ENCODE measurements around the gene SLC2A4RG.

The SLC2A4RG gene

DNA sequence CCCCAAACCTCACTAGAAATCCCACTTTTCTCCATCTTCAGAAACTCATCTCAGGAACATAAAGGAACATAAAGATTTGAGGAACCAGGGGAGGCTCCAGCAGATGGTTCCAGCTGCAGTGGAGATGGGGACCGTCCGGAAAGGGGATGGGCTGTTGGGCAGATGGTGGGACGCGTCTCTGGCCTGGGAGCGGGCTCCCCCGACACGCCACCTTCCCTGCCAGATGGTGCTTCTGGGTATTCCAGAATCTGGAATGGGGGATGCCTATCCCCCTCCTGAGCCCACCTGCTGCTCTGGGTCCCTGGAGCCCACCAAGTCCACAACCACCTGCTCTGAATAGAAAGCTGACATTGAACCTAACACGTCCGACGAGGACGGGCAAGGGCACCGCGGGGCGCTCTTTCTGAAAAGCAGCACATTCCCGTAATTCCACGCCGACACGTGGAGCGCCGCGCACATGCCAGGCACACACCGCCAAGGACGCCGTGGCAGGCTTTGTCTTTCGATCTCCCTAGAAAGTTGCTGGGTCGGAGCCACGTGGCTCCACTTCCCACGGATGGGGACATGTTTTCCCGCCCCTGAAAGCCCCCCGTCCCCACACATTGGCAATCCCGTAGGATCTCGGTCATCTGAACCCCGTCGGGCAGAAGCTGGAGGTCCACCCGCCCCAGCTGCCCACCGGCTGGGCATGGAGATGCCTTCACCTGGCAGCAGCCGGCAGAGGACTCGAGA is 27.3 kb downstream of the SLC2A4RG start:
- no peak overlapping the region for H3K9ac ChIP-seq (ENCODE audit: low read length in 2 of 2)
- peaks cover 0 to 2% of the 10 kb centered on the region in 2 donors for H3K36me3 ChIP-seq (ENCODE audit: control insufficient read depth in 2 of 2, insufficient read depth in 2 of 2, low read length in 2 of 2)
- H3K9me3 ChIP-seq (ENCODE audit: control insufficient read depth in 2 of 2, low read length in 2 of 2) = no peaks in the 10 kb centered on the region
- no peaks in the 10 kb centered on the region for H3K27me3 ChIP-seq (ENCODE audit: control insufficient read depth in 1 of 2, insufficient read depth in 2 of 2, low read length in 2 of 2)
- no peak overlapping the region for H3K27ac ChIP-seq (ENCODE audit: low read length)
- H3K4me3 ChIP-seq (ENCODE audit: low read length in 2 of 2) = no peak overlapping the region
- H3K4me1 ChIP-seq (ENCODE audit: control insufficient read depth, insufficient read depth, low read length) = no peaks in the 10 kb centered on the region

GRCh38 chr20:63767456-63767855 is 27.9 kb downstream of the SLC2A4RG start:
- Histone ChIP-seq H3K4me3 (ENCODE audit: low read length in 2 of 2) (no peak overlapping the region), H3K36me3 (ENCODE audit: control insufficient read depth in 2 of 2, insufficient read depth in 2 of 2, low read length in 2 of 2) (peaks cover 0 to 2% of the 10 kb centered on the region in 2 donors), H3K27ac (ENCODE audit: low read length) (no peak overlapping the region), H3K4me1 (ENCODE audit: control insufficient read depth, insufficient read depth, low read length) (no peaks in the 10 kb centered on the region), H3K9ac (ENCODE audit: low read length in 2 of 2) (no peak overlapping the region), H3K9me3 (ENCODE audit: control insufficient read depth in 2 of 2, low read length in 2 of 2) (no peaks in the 10 kb centered on the region), H3K27me3 (ENCODE audit: control insufficient read depth in 1 of 2, insufficient read depth in 2 of 2, low read length in 2 of 2) (no peaks in the 10 kb centered on the region)

DNA sequence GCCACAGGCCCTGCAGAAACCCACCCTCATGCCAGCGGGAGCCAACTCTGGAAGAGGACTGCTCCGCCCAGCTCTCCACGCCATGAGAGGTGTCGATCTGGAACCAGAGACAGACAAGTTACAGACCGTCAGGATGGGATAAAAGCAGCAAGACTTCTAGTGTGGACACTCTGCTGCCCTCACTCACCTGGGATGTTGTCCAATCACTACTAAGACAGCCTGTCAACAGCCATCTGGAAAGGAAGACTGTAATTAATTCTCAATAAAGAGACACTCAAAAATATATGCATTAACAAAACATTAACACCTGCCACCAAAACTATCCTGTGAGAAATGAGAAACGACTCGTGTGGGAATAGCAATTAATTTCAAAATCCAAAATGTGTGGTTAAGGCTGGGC is 28.3 kb downstream of the SLC2A4RG start:
- Histone ChIP-seq H3K9ac (ENCODE audit: low read length in 2 of 2) (no peak overlapping the region), H3K27ac (ENCODE audit: low read length) (no peak overlapping the region), H3K4me1 (ENCODE audit: control insufficient read depth, insufficient read depth, low read length) (no peaks in the 10 kb centered on the region), H3K9me3 (ENCODE audit: control insufficient read depth in 2 of 2, low read length in 2 of 2) (no peaks in the 10 kb centered on the region), H3K27me3 (ENCODE audit: control insufficient read depth in 1 of 2, insufficient read depth in 2 of 2, low read length in 2 of 2) (no peaks in the 10 kb centered on the region), H3K4me3 (ENCODE audit: low read length in 2 of 2) (no peak overlapping the region), H3K36me3 (ENCODE audit: control insufficient read depth in 2 of 2, insufficient read depth in 2 of 2, low read length in 2 of 2) (peaks cover 0 to 2% of the 10 kb centered on the region in 2 donors)

DNA sequence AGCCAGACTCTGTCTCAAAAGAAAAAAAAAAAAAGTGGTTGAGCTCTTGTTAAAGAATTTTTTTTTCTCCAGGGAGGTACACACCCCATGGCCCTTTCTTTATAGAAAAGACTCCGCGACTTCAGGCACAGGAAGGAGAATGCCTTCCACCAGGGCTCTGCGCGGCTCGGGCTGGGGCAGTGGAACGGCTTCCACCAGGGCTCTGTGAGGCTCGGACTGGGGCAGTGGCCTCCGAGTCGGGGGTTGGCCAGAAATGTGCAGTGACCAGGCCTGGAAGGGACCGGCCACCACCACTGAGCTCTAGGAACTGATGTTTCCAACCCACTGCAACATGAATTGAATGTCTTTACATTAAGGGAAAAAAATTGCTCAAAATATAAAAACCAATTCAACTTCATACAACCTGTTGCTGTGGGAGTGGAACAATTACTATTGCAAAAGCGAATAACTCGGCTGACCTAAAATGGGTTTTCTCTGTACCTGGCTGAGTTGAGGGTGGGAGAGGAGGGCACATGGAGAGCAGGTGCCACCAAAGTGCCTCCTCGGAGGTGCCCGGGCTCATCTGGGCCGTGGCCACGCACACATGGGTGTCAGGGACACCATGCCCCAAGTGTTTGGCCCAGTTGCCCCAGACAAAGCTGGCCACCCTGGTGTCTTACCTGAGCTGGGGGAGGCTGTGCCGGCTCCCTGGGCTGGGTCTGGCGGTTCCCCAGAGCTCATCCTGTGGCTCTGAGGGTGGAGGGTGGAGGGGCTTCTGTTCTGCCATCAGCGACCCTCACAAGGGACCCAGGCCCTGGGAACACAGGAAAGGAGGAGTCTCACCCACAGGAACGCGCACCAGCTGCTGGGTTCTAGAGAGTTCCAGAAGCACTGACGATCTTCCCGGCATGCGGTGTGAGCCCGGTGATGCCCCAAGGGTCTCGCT is 29.3 kb downstream of the SLC2A4RG start:
- H3K9me3 ChIP-seq (ENCODE audit: control insufficient read depth in 2 of 2, low read length in 2 of 2) = no peaks in the 10 kb centered on the region

DNA sequence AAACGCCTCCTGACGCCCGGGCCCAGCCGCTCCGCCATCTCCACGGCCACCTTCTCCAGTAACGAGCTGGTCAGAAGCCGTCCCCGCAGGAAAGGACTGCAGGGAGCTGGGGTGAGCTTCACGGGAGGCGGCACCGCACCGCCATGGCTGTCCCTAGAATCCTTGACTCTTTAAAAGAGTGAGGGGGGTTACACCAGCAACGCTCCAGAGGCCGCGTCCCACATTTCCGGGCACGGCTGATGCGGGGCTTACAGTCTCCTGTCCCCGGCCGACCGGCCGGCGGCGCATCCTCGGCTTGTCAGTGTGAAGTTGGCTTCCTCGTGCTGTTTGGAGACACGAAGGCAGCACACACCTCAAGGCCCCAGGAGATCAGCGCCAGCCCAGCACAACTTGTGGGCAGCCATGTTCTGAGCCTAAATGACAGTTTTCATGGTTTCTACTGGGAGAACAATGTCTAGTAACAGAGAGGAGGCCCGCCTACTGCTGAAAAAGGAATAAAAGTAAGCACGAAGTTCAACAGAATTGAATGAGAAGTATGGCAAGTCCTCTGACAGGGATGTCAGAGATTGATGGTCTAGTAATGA is 30.4 kb downstream of the SLC2A4RG start:
- peaks cover 0 to 6% of the 10 kb centered on the region in 2 donors for H3K27me3 ChIP-seq (ENCODE audit: control insufficient read depth in 1 of 2, insufficient read depth in 2 of 2, low read length in 2 of 2)
- no peaks in the 10 kb centered on the region for H3K4me1 ChIP-seq (ENCODE audit: control insufficient read depth, insufficient read depth, low read length)
- H3K9ac ChIP-seq (ENCODE audit: low read length in 2 of 2) = no peak overlapping the region
- H3K36me3 ChIP-seq (ENCODE audit: control insufficient read depth in 2 of 2, insufficient read depth in 2 of 2, low read length in 2 of 2) = peaks cover 0 to 2% of the 10 kb centered on the region in 2 donors
- no peaks in the 10 kb centered on the region for H3K9me3 ChIP-seq (ENCODE audit: control insufficient read depth in 2 of 2, low read length in 2 of 2)
- no peak overlapping the region for H3K4me3 ChIP-seq (ENCODE audit: low read length in 2 of 2)
- H3K27ac ChIP-seq (ENCODE audit: low read length) = no peak overlapping the region

More for the DNA sequence above, 29.3 kb downstream of the SLC2A4RG start:
- Histone ChIP-seq H3K36me3 (ENCODE audit: control insufficient read depth in 2 of 2, insufficient read depth in 2 of 2, low read length in 2 of 2) (peaks cover 0 to 2% of the 10 kb centered on the region in 2 donors), H3K9ac (ENCODE audit: low read length in 2 of 2) (no peak overlapping the region), H3K4me3 (ENCODE audit: low read length in 2 of 2) (no peak overlapping the region), H3K27ac (ENCODE audit: low read length) (no peak overlapping the region), H3K4me1 (ENCODE audit: control insufficient read depth, insufficient read depth, low read length) (no peaks in the 10 kb centered on the region), H3K27me3 (ENCODE audit: control insufficient read depth in 1 of 2, insufficient read depth in 2 of 2, low read length in 2 of 2) (peaks cover 0 to 6% of the 10 kb centered on the region in 2 donors)

DNA sequence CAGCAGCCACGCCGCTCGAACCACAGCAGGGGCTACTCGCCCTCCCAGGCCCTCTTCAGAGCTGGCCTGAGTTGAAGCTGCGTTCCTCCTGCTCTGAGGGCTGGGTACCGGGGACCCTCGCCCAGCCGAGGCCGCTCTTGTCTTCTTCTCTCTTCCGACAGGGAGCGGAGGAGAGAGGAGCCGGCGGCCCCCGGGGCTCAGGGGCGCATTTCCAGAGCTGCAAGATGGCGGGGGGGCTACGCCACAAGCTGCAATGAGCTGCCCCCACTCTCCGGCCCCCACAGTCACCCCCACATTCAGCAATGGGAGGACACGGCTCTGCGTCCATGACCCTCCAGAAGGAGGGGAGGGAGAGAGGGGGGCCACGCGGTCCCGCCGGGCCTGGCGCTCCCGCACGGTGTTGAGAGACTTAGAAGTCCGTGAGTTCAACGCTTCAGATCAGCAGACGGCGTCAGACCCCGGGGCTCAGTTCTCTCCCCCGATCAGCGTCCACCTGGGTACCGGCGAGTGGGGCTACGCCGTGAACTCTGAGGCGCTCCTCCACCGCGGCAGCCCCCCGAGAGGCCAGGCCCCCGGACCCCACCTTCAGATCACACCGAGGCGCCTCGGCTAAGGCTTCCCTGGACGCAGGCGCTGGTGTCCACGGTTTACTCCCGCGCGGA is 31.6 kb downstream of the SLC2A4RG start:
- Histone ChIP-seq H3K4me1 (ENCODE audit: control insufficient read depth, insufficient read depth, low read length) (peaks cover 3% of the 10 kb centered on the region), H3K36me3 (ENCODE audit: control insufficient read depth in 2 of 2, insufficient read depth in 2 of 2, low read length in 2 of 2) (peaks cover 0 to 2% of the 10 kb centered on the region in 2 donors), H3K27ac (ENCODE audit: low read length) (no peak overlapping the region), H3K4me3 (ENCODE audit: low read length in 2 of 2) (no peak overlapping the region), H3K27me3 (ENCODE audit: control insufficient read depth in 1 of 2, insufficient read depth in 2 of 2, low read length in 2 of 2) (peaks cover 0 to 6% of the 10 kb centered on the region in 2 donors), H3K9me3 (ENCODE audit: control insufficient read depth in 2 of 2, low read length in 2 of 2) (no peaks in the 10 kb centered on the region), H3K9ac (ENCODE audit: low read length in 2 of 2) (no peak overlapping the region)

GRCh38 chr20:63772781-63773518 is 33.4 kb downstream of the SLC2A4RG start:
- peaks cover 0 to 2% of the 10 kb centered on the region in 2 donors for H3K9me3 ChIP-seq (ENCODE audit: control insufficient read depth in 2 of 2, low read length in 2 of 2)
- no peak overlapping the region for H3K9ac ChIP-seq (ENCODE audit: low read length in 2 of 2)
- H3K4me1 ChIP-seq (ENCODE audit: control insufficient read depth, insufficient read depth, low read length) = peaks cover 3% of the 10 kb centered on the region
- H3K4me3 ChIP-seq (ENCODE audit: low read length in 2 of 2) = no peak overlapping the region
- no peaks in the 10 kb centered on the region for H3K36me3 ChIP-seq (ENCODE audit: control insufficient read depth in 2 of 2, insufficient read depth in 2 of 2, low read length in 2 of 2)
- H3K27me3 ChIP-seq (ENCODE audit: control insufficient read depth in 1 of 2, insufficient read depth in 2 of 2, low read length in 2 of 2) = peaks cover 0 to 6% of the 10 kb centered on the region in 2 donors
- H3K27ac ChIP-seq (ENCODE audit: low read length) = no peak overlapping the region

DNA sequence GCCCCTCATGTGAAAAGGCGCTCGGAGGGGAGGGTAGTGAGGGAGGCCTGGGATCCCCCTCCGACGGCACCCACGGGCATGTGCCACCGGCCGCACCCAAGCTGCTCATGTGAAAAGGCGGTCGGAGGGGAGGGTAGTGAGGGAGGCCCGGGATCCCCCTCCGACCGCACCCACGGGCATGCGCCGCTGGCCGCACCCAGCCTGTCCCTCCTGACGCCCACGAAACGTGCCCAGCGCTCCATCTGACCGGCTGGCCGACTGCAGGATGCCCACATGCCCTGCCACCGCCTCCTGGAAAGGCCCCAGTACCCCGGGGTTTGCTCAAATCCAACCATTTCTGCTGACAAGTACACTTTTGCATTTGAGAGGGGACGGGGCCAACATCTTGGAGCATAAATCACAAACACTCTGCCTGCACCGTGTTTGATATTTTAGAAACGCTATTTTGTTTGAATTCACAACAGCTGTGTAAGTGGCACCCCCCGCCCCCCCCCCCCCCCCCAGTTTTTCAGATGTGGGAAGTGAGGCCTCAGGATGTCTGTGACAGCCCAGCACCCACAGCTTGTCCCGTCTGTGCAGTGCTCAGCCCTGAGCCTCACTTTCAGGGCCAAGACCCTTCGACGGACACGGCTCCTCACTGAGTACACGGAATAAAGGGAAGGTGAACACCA is 34.1 kb downstream of the SLC2A4RG start:
- peaks cover 0 to 6% of the 10 kb centered on the region in 2 donors for H3K27me3 ChIP-seq (ENCODE audit: control insufficient read depth in 1 of 2, insufficient read depth in 2 of 2, low read length in 2 of 2)
- no peak overlapping the region for H3K27ac ChIP-seq (ENCODE audit: low read length)
- H3K9me3 ChIP-seq (ENCODE audit: control insufficient read depth in 2 of 2, low read length in 2 of 2) = peaks cover 0 to 2% of the 10 kb centered on the region in 2 donors
- H3K9ac ChIP-seq (ENCODE audit: low read length in 2 of 2) = no peak overlapping the region
- H3K4me3 ChIP-seq (ENCODE audit: low read length in 2 of 2) = no peak overlapping the region
- H3K36me3 ChIP-seq (ENCODE audit: control insufficient read depth in 2 of 2, insufficient read depth in 2 of 2, low read length in 2 of 2) = no peaks in the 10 kb centered on the region
- peaks cover 3% of the 10 kb centered on the region for H3K4me1 ChIP-seq (ENCODE audit: control insufficient read depth, insufficient read depth, low read length)

- Histone ChIP-seq H3K36me3 (ENCODE audit: control insufficient read depth in 2 of 2, insufficient read depth in 2 of 2, low read length in 2 of 2) (no peaks in the 10 kb centered on the region), H3K4me3 (ENCODE audit: low read length in 2 of 2) (no peak overlapping the region), H3K4me1 (ENCODE audit: control insufficient read depth, insufficient read depth, low read length) (peaks cover 3% of the 10 kb centered on the region), H3K27ac (ENCODE audit: low read length) (no peak overlapping the region), H3K9me3 (ENCODE audit: control insufficient read depth in 2 of 2, low read length in 2 of 2) (peaks cover 0 to 2% of the 10 kb centered on the region in 2 donors), H3K9ac (ENCODE audit: low read length in 2 of 2) (no peak overlapping the region), H3K27me3 (ENCODE audit: control insufficient read depth in 1 of 2, insufficient read depth in 2 of 2, low read length in 2 of 2) (peaks cover 0 to 6% of the 10 kb centered on the region in 2 donors)
Measured at GRCh38 chr20:63774306-63774705, 34.7 kb downstream of the SLC2A4RG start.
